C4-2B (cell line): ENCODE measurements around the gene EPHA1.

Experiments used
- H3K27ac ChIP-seq: fragments of 450-650 bp; 2 replicates; pipeline ENCODE4 v1.5.1; 2017
- ZFX ChIP-seq: fragments of 450-650 bp; IDR thresholded peaks from 2 replicates; pipeline ENCODE4 v1.6.1; 2017
- TF ChIP-seq, protein P1 (sequence below): fragments of 450-650 bp; conservative IDR thresholded peaks from 2 replicates; pipeline ENCODE4 v1.5.1; 2017; ENCODE audit warnings: mild to moderate bottlenecking

Gene EPHA1

DNA sequence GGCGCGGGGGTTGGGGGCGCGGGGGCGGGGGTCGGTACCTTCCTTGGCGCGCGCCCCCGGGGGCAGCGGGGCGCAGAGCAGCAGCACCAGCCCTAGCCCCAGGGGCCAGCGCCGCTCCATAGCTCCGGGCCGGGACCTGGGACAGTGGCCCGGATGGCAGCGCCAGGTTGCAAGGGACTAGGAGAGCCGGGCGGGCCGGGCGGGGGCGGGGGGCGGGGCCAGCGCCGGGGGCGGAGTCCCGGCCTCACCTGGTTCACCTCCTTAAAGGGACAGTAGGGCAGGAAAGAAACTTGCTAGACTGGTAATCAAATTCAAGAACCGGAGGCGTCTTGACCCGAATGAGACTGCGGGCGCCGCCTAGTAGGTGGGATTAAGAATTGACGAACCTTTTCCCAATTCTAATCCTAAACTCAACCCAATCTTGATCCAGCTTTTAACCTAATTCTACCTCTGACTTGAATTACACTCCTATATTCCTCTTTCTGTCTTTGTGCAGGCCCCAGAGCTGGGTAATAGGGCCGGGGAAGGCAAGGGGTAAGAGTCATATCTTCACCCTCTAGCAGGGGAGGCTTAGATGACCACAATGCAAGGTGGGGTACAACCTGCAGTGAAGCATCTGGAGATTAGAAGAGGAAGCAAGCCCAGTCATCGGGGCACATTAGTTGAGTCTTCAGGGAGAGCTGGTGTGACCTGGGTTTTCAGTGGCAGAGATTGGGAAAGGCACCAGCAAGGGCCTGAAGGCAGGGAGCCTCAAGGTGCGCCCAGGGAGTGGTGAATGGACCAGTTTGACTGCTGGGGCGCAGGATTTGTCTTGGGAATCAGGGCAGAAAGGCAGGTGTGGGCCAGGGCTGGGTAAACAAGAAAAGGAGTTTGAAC lies at the start of gene EPHA1:
EPHA1 (minus strand) TSS at position 171 of the 876 bp plus-strand sequence; CDS start at position 120, 51 bp downstream.
- peak within 1 kb of the TSS; percentile 67 for H3K27ac ChIP-seq
- TF ChIP-seq, protein P1, sequence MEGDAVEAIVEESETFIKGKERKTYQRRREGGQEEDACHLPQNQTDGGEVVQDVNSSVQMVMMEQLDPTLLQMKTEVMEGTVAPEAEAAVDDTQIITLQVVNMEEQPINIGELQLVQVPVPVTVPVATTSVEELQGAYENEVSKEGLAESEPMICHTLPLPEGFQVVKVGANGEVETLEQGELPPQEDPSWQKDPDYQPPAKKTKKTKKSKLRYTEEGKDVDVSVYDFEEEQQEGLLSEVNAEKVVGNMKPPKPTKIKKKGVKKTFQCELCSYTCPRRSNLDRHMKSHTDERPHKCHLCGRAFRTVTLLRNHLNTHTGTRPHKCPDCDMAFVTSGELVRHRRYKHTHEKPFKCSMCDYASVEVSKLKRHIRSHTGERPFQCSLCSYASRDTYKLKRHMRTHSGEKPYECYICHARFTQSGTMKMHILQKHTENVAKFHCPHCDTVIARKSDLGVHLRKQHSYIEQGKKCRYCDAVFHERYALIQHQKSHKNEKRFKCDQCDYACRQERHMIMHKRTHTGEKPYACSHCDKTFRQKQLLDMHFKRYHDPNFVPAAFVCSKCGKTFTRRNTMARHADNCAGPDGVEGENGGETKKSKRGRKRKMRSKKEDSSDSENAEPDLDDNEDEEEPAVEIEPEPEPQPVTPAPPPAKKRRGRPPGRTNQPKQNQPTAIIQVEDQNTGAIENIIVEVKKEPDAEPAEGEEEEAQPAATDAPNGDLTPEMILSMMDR: peak; percentile 84
- no peak for TF ChIP-seq ZFX

DNA sequence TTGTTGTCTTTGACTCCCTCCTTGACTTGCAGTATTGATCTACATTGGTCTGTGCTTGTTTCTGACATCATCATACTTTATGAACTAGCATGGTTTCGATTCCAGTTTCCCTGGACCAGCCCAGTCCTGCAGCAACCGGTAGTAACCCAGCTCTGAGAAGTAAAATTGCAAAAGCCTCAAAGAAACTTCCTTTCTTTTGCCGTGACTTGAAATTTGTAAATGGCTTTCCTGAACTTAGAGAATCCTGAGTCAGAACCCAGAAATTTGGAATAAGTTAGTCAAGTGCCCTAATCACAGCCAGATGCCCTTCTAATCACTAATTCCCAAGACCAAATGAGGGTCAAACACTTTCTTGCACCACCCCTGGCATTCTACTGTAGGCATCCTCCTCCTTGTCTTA lies 49.6 kb upstream of the EPHA1 start:
- TF ChIP-seq, protein P1: no peak
- no peak for TF ChIP-seq ZFX
- H3K27ac ChIP-seq: no peak overlapping the region

DNA sequence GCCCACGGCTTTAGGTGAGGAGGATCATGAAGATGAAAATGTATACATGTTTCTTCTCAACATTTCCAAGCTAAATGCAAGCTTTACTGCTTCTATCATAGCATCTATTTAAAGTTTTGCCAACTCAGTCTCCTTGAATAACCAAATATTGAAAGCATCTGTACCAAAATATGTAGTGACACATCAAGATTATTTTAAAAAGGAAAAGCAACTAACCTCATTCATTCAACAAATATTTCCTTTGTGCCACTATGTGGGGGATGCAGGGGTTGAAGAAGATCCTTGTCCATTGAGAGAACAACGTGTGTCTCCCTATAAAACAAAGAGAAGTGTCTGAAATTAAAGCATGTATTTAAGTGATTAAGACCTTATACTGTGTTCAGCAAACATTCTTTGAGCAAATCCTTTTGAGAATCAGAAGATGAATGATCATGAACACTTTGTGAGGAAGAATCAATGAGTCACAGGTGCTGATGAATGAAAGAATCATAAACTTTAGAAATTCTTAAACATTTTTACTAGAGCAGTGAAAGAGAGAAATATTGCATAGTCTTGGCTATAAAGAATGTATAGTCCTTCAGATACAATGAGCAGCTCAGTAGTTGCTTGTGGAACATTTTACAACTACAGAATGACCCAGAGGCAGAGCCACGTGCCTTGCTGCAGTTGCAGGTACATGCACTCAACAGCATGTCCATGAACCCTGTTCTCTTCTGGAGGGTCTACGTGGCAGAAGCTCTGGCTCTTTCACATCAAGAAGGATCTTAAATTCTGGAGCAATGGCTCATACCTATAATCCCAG lies 48.5 kb upstream of the EPHA1 start:
- TF ChIP-seq, protein P1: no peak
- TF ChIP-seq ZFX: no peak
- H3K27ac ChIP-seq: no peak overlapping the region

DNA sequence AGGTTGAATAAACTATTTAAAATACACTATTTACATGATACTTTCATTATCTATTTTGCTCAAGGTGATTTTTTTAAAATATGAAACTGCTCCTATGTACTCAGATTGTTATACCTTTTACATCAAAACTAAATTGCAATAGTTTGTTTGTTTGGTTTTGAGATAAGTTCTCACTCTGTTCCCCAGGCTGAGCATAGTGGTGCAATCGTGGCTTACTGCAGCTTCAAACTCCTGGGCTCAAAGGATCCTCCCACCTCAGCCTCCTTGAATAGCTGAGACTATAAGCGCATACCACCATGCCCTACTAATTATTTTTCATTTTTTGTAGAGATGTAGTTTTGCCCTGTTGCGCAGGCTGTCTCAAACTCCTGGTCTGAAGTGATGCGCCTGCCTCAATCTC lies 47.3 kb upstream of the EPHA1 start:
- TF ChIP-seq, protein P1: no peak
- no peak overlapping the region for H3K27ac ChIP-seq

DNA sequence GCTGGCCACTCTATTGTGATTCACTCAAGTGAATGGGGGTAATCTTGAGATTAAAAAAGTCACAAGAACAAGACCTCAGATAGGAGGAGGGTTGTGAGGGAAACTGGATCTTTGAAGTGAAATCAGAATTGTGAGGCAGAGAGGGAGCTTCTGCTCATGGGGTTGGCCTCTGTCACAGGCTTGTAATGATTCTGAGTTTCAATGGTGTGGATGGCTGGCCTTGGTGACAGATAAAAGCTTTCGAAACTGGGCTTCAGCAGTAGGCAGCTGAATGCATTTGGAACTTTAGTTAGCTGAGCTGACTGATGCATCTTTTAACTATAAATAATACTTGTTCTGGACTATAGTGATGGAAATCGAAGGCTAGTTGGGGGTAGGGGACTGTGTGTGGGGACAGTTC lies 46.8 kb upstream of the EPHA1 start:
- TF ChIP-seq ZFX: no peak
- TF ChIP-seq, protein P1: no peak

DNA sequence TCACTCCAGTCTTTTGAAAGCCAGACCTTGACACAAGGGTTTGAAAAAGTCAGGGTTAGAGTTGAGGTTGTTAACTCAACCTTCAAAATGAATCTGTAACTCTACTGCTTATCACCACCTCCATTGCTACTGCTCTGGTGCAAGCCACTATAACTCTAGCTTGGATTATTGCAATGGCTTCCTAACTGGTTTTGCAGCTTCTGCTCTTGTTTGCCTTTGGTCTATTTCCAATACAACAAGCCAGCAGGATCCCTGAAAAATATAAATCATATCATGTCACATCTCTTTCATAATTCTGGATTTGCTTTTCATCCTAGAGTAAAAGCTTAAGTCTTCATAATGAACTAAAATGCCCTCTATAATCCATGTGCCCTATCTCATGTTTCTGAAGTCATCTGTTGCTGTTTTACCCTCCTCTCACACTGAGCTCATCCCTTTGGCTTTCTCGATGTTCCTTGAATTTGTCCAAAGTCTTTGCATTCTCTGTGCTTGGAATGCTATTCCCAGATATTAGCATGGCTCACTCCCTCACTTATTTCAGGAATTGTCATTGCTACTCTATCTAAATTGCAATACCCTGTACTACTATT lies 45.5 kb upstream of the EPHA1 start:
- TF ChIP-seq, protein P1: no peak
- no peak for TF ChIP-seq ZFX
- H3K27ac ChIP-seq: no peak overlapping the region

More for the DNA sequence above, 46.8 kb upstream of the EPHA1 start:
- H3K27ac ChIP-seq: no peak overlapping the region

DNA sequence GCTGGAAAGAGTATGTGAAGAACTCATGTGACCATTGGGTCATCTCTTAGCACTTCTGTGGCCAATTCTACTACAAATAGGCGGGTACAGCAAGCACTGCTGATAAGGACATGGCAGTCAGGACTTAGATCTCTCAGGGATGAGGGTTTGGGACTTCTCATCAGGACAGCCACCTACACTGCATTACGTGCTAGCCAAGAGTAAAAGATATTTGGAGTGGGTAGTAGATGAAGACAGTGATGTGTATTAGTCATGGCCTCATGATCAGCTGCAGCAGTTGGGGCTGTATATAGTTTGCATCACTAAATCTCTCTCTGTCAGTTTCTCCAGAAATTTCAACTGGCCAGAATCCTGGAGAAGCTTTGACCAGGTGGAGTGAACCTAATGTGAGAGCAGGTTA lies 43.8 kb upstream of the EPHA1 start:
- no peak for TF ChIP-seq ZFX
- TF ChIP-seq, protein P1: no peak

More for the DNA sequence above, 43.8 kb upstream of the EPHA1 start:
- no peak overlapping the region for H3K27ac ChIP-seq
